Right lobe of liver (tissue), 6 donors: ENCODE results near the gene S100A8. TPM values are rescaled to one million over a fixed set of nuclear protein-coding genes. Genes with fewer than 3 reads are reported as not detected.
"Not testable (repeated sequence)": the region's sequence is repeated elsewhere in the genome, so short reads cannot be mapped to it uniquely, and the experiment has no call there.

Source experiments
- ATAC-seq, 4 donors: fragments of 200-7000 bp; cut with Tn5 transposase; one replicate each; pipeline ENCODE4 v1.9.1; 2020; ENCODE audit warnings: mild to moderate bottlenecking in 4 of 4, moderate library complexity in 4 of 4
- DNase-seq, 3 donors: peaks; one replicate each; pipeline ENCODE4 v3.0.0-alpha.2; 2020
- H3K27ac ChIP-seq, 3 donors: fragments of 200-600 bp; one replicate each; pipeline ENCODE4 v1.8.0; 2022
- H3K27me3 ChIP-seq, 2 donors: fragments of 200-600 bp; one replicate each; pipeline ENCODE4 v1.8.0; 2022
- H3K36me3 ChIP-seq, 4 donors: fragments of 200-600 bp; sonication (generic) in 1 of 4; one replicate each; pipeline versions ENCODE4 v1.5.1 to v1.8.0; 2017 to 2022; ENCODE audit warnings: control low read depth in 1 of 4
- H3K4me1 ChIP-seq, 4 donors: fragments of 200-600 bp; sonication (generic) in 1 of 4; one replicate each; pipeline versions ENCODE4 v1.5.1 to v1.8.0; 2017 to 2022; ENCODE audit warnings: control low read depth in 1 of 4
- H3K4me3 ChIP-seq, 3 donors: fragments of 200-600 bp; one replicate each; pipeline ENCODE4 v1.8.0; 2022
- H3K9me3 ChIP-seq, 4 donors: fragments of 200-600 bp; sonication (generic) in 1 of 4; one replicate each; pipeline versions ENCODE4 v1.5.1 to v1.8.0; 2017 to 2022; ENCODE audit warnings: control low read depth in 1 of 4
- POLR2A ChIP-seq: fragments of 450-650 bp; IDR thresholded peaks from one replicate; pipeline ENCODE4 v1.6.1; 2017; ENCODE audit warnings: antibody characterized with exemption, mild to moderate bottlenecking
- WGBS: methylation state at CpG from one replicate; pipeline ENCODE4 v1.1.6; 2018; ENCODE audit warnings: low coverage, low lambda C conversion rate; ENCODE audit not compliant: insufficient coverage; ENCODE audit errors: missing lambda C conversion rate; 5-methylcytosine and 5-hydroxymethylcytosine counted together
- intact Hi-C, 2 donors: fragments of 100-400 bp; cut with DNase I; formaldehyde crosslinking; loops; one replicate each; pipeline versions ENCODE4 v1.11.2 to v1.14.1; 2022
- total RNA-seq, 6 experiments: library from RNA; depleted of rRNA in 2 of 6; stranded (reverse); fragments of >200 nt in 2 of 6; fragmentation: NEBNext Ultra II Directional in 3 of 6; extraction: Animal tissue kit (Norgen Biotek cat#: 25700) in 3 of 6; gene quantifications; one replicate each; pipeline versions ENCODE4 v1.1.0 to v1.2.4, GENCODE V29; 2016 to 2023
- TF ChIP-seq, protein P1 (sequence below), 4 donors: fragments of 200-600 bp in 3 of 4; fragments of 450-650 bp in 1 of 4; IDR thresholded peaks; one replicate each; pipeline versions ENCODE4 v1.5.1 to v1.8.0; 2016 to 2022; ENCODE audit warnings: antibody characterized with exemption in 4 of 4, mild to moderate bottlenecking in 2 of 4
- donor health status: DM: no; HTN: yes; CAD: no.
- donor health status: DM: no; HTN: no; CAD: no.
- donor health status: DM: no; HTN: no; CAD: no.
- donor health status: DM: no; HTN: yes; CAD: no.
- donor health status: DM: no; HTN: yes; CAD: no.

Gene S100A8
- total RNA-seq, 6 experiments from 2014 or later, result 16.0 to 47.4 (median 30.0) TPM

GRCh38 chr1:153420306-153420705 lies 29.4 kb upstream of the S100A8 start:
- intact Hi-C loops, result no loop called here
- H3K9me3 ChIP-seq, result no peaks in the 10 kb centered on the region
- TF ChIP-seq, protein P1, sequence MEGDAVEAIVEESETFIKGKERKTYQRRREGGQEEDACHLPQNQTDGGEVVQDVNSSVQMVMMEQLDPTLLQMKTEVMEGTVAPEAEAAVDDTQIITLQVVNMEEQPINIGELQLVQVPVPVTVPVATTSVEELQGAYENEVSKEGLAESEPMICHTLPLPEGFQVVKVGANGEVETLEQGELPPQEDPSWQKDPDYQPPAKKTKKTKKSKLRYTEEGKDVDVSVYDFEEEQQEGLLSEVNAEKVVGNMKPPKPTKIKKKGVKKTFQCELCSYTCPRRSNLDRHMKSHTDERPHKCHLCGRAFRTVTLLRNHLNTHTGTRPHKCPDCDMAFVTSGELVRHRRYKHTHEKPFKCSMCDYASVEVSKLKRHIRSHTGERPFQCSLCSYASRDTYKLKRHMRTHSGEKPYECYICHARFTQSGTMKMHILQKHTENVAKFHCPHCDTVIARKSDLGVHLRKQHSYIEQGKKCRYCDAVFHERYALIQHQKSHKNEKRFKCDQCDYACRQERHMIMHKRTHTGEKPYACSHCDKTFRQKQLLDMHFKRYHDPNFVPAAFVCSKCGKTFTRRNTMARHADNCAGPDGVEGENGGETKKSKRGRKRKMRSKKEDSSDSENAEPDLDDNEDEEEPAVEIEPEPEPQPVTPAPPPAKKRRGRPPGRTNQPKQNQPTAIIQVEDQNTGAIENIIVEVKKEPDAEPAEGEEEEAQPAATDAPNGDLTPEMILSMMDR (IDR thresholded peaks at IDR 0.05), result no peak
- TF ChIP-seq POLR2A, result no peak
- DNase-seq, result no peak
- no peaks in the 10 kb centered on the region for H3K27me3 ChIP-seq
- WGBS, result 0% methylated on average over 1 of the region's 2 CpGs
- H3K27ac ChIP-seq, result no peak overlapping the region
- no peaks in the 10 kb centered on the region for H3K36me3 ChIP-seq
- ATAC-seq, result no peak
- no peaks in the 10 kb centered on the region for H3K4me1 ChIP-seq
- H3K4me3 ChIP-seq, result no peak overlapping the region

- intact Hi-C loops, H3K4me3 ChIP-seq, H3K36me3 ChIP-seq, H3K27me3 ChIP-seq, H3K9me3 ChIP-seq, ATAC-seq, H3K27ac ChIP-seq, H3K4me1 ChIP-seq: not testable (repeated sequence)
- WGBS, result 12% methylated on average over 2 of the region's 2 CpGs
- DNase-seq, result peak in 1 of 3 donors; percentile 22
These were observed 28.5 kb upstream of the S100A8 start for GRCh38 chr1:153419436-153419793.

DNA sequence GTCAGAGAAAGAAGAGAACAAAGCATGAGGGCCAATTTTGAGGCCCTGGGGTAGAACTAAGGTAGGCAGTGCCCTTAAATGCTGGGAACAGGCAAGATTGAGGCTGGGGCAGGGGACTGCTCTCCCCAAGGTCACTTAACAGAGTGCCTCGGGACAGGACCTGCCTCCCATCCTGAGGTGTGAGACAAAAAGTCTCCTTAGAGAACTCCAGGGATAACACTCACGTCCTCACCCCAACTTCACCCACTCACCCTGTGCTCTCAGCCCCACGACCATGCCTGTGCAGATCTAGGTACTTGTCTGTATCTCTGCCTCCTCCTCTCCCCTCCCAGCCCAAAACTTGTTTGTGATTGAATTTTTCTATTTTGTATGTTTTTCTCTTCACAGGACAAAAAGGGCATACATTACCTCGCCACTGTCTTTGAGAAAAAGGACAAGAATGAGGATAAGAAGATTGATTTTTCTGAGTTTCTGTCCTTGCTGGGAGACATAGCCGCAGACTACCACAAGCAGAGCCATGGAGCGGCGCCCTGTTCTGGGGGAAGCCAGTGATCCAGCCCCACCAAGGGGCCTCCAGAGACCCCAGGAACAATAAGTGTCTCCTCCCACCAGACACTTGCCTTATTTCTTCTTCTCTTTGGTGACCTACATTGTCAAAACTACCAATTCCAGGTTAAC lies 28.0 kb upstream of the S100A8 start:
- DNase-seq, intact Hi-C loops: not testable (repeated sequence)
- 53% methylated on average over 5 of the region's 7 CpGs for WGBS

GRCh38 chr1:153417136-153417888 lies 26.4 kb upstream of the S100A8 start:
- no peak for ATAC-seq

More for the DNA sequence above, 28.0 kb upstream of the S100A8 start:
- H3K27me3 ChIP-seq, H3K36me3 ChIP-seq, H3K27ac ChIP-seq, H3K4me3 ChIP-seq, H3K4me1 ChIP-seq, H3K9me3 ChIP-seq, ATAC-seq: not testable (repeated sequence)

GRCh38 chr1:153415850-153416570 lies 25.1 kb upstream of the S100A8 start, which contains the start of gene S100A7A:
TSS of gene S100A7A (plus strand) at chr1:153416520. CDS start at chr1:153418083, 1,563 bp downstream.
- Histone ChIP-seq H3K9me3 (no peaks in the 10 kb centered on the region), H3K27ac (no peak within 1 kb of the TSS), H3K4me3 (no peak within 1 kb of the TSS), H3K36me3 (no peaks in the 10 kb centered on the region), H3K4me1 (no peaks in the 10 kb centered on the region), H3K27me3 (no peaks in the 10 kb centered on the region)
- WGBS, result 33% methylated on average over 5 of the region's 6 CpGs
- ATAC-seq (peak in 1 of 4 donors; percentile 24), DNase-seq (no peak)
- TF ChIP-seq POLR2A, result no peak
- TF ChIP-seq, protein P1 (IDR thresholded peaks at IDR 0.05), result no peak
- intact Hi-C loops, result no loop called here

More at GRCh38 chr1:153417136-153417888, 26.4 kb upstream of the S100A8 start:
- Histone ChIP-seq H3K4me3 (no peak overlapping the region), H3K36me3 (no peaks in the 10 kb centered on the region), H3K4me1 (no peaks in the 10 kb centered on the region), H3K27me3 (no peaks in the 10 kb centered on the region), H3K27ac (no peak overlapping the region), H3K9me3 (no peaks in the 10 kb centered on the region)
- TF ChIP-seq POLR2A, result no peak
- TF ChIP-seq, protein P1 (IDR thresholded peaks at IDR 0.05), result no peak
- no peak for DNase-seq
- WGBS, result 37% methylated on average over 4 of the region's 12 CpGs
- intact Hi-C loops, result no loop called here

DNA sequence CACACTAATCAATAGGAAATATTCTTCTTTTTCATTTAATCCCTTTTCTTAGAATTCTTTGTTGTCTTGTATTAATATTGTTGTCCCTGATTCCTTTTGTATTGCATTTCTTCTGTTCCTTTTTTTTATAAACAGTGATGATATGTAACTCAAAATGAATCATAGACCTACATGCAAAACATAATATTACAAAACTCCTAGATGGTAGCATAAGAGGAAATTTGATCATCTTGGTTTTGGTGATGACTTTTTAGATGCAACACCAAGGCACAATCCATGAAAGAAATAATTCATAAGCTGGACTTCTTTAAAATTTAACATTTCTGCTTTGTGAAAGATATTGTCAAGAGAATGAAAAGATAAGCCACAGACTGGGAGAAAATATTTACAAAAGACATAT lies 23.1 kb upstream of the S100A8 start:
- H3K9me3 ChIP-seq, H3K36me3 ChIP-seq, intact Hi-C loops, DNase-seq, ATAC-seq, H3K4me1 ChIP-seq, H3K27ac ChIP-seq, H3K27me3 ChIP-seq, H3K4me3 ChIP-seq: not testable (repeated sequence)

- H3K27ac ChIP-seq, H3K27me3 ChIP-seq, H3K36me3 ChIP-seq, H3K9me3 ChIP-seq, ATAC-seq, H3K4me1 ChIP-seq, H3K4me3 ChIP-seq: not testable (repeated sequence)
- intact Hi-C loops, result loop anchor here in 1 of 2 donors (10.0 kb wide), 1 partner anchor 52 kb away; the partner anchor contains the start of gene S100A9
- peak in 1 of 3 donors; percentile 34 for DNase-seq
- WGBS, result 17% methylated on average over 1 of the region's 11 CpGs
These were observed 16.4 kb upstream of the S100A8 start for GRCh38 chr1:153407274-153407673.
